Activated CD4-positive, alpha-beta T cell treated with anti-CD3 and anti-CD28 coated beads, Interleukin-2, Interleukin-4, amounts not matched to agents 100 ng/mL and 50 ng/mL, durations not matched to agents 16 hours and 8 hours (primary cell): ENCODE data around the gene NTNG1.

Source experiments
- DNase-seq: peaks from one replicate; pipeline ENCODE4 v3.0.0-alpha.2; 2020; ENCODE audit warnings: low spot score

Gene NTNG1

DNA sequence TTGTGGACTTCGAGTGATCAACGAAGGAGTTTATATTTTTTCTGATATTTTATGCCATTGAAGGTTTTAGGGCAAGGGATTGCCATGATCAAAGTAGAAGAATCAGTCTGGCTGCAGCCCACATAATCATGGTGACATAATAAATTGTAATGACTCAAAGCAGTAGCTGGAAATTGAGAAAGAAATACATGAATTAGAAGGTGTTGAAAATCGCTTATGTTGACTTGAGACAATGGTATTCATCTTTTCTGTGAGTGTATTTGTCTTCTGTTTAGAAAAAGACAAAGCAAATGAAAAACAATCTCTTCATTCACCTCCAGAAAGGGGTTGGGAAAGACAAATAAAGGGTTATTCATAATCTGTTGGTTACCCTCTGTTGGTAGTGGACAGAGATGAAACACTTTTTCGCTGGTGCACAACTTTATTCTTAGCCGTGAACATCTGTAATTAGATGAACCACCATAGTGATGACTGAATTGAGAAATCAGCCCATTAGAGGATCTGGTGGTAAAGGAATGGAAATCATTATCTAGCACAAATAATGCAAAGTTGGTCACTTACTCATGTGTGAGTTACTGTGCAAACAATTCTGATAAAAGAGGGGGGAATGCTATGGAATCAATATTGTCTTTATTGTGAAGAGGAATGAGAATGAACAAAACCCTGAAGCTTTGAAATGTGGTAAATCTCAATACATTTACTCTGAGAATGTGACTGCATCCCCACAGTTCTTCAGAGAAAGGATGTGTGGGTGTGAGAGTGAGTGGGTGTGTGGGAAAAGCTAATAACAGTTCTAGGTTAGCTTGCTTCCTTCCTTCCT, 121.8 kb downstream of the NTNG1 start:
- no peak for DNase-seq

DNA sequence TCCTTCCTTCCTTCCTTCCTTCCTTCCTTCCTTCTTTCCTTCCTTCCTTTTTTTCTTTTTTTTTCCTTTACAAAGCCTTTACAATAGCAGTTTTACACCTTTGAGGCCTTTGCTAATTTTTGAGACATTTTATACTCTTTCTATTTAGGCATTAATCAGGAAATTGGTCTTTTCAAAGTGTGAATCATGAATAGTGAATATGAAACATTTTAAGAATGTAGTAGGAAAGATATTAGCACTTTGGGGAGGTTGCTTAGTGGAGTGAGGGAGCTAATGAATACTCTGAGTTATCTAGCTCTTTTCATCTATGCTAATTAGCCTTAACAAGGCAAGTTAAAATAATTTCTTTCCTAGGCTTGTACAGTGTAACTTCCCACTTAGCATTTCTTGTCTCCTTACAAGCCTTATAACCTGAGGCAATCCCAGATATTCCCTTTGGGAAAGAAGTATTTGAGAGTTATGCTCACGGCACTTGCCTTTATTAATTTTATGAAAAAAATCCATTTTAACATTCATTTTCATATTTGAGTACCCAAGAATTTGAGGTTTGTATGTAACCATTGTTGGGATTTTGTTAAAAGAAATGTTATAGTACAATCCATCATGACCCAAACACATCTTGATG, 122.6 kb downstream of the NTNG1 start:
- no peak for DNase-seq

DNA sequence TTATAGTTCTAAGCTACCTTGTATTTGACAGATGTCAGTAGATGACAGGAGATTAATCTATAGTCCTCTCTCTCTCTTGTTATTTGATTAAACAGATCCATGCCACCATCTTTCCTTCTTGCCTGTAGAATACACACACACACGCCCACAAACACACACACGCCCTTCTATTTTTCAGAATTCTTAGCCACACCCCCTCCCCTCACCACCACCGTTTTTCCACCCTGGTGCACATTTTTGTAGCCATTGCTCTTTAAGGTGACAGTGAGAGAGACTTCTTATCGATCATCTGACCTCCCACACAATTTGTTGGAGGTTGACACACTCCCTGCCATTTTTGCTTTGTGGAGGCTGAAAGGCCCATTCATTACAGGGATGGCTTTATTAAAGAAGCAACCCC, 123.2 kb downstream of the NTNG1 start:
- no peak for DNase-seq

DNA sequence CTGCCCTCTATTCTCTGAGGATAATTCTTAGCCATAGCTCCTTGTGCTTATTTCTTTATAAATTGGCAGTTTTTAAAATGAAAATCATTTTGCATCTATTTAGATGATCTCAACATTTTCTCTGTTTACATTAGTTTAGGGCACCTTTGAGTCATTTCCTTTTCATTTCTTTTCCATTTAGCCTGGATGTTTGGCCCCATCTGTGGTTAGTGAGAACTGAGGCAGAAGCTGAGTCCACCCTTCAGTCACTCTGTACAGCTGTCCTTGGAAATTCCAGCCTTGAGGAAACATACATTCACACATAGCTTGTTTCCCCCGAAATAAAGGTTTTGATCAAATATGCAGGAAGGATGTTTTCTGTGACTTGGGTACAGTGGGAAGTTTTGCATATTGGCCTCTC, 123.7 kb downstream of the NTNG1 start:
- DNase-seq, result no peak

DNA sequence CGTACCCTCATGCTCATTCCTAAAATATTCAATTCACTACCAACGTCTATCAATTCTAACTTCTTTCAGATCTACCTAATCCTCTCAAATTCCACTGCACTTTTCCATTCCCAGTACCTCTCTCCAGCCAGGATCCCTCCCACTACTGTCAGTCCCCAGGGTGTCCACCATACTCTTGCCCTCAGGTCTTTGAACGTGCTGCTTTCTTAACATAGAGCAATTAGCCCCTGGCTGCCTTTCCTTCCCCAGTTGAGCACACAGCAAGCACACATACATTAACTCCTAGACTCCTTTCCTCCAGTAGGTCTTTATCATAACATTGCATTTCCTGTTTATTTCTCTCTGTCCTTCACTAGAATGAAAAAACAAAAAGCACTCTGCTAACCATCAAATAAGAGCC, 126.7 kb downstream of the NTNG1 start:
- DNase-seq, result no peak

DNA sequence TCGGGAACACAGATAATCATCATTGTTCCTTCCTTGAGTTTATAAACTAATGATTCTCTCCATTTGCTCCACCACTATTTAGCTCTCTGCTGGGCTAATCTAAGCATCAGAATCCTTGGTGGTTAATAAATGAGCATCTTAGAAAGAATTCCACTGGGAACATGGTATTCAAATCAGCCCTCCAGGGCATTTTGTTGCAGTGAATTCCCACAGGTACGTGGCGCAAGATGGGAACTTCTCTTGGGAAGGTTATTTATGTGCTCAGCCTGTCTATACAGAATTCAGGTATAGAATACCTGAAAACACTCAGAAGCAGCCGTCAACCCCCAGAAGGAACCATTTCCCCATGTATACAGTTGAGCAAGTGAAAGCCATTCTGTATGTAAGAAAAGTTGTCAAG, 131.5 kb downstream of the NTNG1 start:
- DNase-seq, result no peak

DNA sequence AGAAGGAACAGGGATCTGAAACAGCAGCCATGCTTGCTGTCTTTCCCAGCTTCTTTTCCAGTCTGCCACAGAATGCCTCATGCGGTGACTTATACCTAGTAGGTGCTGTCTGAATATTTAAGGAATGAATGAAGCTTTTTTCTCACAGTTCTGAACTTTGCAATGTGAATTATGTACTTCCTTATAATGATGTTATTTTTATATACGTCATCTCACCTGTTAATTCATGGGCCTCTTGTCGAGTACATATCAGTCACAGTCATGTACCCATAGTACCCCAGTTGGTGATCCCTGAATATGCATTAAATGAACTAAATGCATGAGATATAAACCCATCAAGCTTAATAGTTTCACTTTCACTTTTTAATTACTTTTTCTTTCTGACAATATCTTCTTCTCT, 132.7 kb downstream of the NTNG1 start:
- no peak for DNase-seq

DNA sequence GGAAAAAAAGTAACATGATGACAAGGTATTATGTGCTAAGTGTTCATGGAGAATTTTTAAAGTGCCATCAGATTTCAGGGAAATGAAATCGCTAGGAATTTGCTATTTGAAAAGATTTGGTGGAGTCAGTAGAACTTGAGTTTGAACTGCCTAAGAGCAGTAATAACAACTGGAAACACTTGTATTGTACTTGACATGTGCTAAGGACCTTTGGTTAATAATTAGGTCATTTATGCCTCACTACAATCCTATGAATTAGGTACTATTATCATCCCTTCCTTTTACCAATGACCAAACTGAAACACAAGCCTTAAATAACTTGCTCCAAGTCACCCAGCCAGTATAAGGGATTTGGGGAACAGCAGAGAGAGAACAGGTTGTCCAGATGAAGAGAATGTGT, 133.4 kb downstream of the NTNG1 start:
- DNase-seq, result no peak

DNA sequence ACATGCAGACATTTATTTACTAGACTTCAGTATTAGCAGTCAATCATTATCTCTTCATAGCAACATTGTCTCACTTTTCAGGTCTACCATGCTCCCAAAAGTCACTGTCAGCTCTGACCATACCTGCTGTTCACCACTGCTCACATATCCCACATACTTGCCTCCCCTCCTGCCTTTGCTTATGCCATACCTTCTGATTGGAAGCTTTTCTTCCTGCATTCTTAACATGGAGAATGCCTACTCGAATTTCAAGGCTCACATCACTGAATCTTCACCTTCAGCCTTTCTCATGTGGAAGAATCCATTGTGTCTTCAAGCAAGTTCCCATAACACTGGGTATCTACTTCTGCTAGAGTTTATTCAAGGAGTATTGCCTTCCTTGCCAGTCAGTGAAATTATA, 135.4 kb downstream of the NTNG1 start:
- DNase-seq, result no peak

DNA sequence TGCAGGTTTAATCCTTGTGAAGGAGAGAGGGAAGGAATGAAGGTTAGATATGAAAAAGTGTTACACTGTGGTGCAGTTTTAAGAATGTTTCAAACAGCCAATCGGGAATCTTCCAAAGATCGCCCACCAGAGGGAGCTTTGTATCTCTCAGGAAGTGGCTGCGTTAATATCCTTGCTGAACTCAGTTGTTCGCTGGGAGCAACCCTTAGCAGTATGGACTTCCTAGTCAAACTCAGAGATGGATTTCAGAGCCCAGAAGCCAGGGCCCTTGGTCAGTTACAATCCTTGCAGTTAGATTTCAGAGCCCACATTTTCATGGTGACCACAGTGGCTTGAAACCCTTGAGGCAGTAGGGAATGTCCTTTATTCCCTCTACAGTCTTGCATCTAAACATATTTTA, 136.2 kb downstream of the NTNG1 start:
- DNase-seq, result no peak

DNA sequence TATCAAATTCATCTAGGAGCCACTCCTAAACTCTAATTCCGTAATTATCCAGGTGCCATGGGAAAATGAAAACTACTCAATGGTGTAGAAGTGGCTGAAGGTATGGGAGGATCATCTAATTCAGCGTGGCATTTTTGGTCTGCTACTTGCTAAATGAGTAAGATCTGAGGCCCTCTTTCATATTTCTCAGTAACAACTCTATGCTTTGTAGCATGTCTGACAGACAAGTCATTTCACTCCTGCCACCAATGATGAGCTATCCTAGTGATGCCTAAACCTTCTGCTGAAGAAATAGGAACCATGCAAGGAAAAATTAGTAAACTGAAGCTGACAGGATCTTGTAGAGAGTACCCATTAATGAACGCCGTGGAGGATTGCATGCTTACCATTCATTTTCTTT, 145.3 kb downstream of the NTNG1 start:
- no peak for DNase-seq

DNA sequence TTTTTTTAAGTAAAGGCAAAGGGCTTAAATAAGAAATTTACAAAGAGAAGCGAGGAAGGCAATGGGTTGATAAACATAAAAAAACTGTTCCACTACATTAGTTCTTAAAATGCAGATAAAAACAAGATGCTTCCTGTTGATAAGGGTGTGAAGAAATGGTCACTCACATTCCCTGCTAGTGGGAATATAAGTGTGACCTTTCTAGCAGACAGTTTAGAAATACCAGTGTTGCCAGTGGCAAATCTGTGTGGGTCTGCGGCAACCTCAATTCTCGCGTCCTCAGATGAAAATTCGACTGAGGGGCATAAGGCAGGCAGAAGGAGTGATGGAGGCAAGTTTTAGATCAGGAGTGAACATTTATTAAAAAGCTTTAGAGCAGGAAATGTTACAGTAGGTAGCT, 151.1 kb downstream of the NTNG1 start:
- no peak for DNase-seq

DNA sequence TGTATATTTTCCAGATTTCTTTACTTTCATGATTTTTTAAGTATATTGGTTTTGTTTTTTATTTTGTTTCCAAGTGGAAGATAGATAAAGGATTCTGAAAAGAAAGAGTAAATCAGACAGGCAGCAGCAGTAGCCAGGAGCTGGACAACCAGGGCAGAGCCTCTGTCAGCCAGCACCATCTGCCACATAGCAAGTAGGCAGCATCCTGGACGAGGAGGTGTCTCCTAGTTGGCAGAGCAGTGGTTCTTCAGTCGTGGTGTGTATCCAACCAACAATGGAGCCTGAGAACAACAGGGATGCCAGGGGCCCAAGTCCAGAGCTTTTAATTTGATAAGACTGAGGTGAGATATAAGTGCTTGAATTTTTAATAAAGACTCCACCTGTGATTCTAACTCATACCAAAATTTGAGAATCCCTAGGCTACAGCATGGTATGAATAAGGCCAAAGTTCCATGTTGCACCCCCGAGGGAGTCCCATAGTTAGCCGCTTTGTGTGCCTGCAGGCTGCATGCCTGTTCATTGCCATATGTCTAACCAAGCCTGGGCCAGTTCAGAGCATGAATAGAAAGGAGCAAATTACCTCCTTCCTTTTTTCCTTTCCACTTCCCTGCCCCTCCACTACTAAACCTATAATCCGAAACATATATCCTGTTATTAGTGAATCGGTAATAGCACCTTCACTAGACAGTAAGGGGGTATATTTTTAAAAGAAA, 153.2 kb downstream of the NTNG1 start:
- DNase-seq, result no peak

DNA sequence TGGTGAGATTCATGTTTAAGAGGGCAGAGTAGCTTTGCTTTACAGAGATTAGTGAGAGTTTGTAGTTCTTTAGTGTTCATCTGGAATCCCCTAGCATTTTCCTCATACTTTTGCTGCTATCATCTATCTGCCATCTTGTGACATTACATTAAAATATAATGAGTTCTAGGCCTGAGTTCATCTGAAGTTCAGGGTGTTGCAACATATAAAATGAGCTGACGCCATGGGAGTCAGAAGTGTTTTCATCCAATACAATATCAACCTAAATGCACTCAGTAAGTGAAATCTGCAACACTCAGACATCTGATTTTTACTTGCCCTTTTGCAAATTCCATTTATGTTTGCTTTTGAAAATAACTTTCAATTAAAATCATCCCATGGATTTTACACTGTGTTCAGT, 153.8 kb downstream of the NTNG1 start:
- no peak for DNase-seq

DNA sequence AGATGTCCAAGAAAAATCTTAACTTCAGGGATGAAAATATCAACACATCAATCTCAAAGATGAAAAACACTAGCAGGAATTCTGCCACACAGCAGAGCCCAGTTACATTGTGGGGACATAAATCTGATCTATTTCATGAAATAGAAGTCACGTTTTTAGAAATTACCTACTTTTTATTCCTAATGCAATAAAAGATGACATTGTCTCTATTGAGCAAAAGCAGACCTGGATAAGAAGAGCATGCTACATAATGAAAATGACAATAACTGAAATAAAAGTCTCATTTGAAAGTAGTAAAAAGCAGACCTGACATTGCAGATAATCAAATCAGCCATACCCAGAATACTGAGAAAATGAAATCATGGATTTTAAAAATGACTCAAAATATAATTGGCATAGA, 156.8 kb downstream of the NTNG1 start:
- no peak for DNase-seq

DNA sequence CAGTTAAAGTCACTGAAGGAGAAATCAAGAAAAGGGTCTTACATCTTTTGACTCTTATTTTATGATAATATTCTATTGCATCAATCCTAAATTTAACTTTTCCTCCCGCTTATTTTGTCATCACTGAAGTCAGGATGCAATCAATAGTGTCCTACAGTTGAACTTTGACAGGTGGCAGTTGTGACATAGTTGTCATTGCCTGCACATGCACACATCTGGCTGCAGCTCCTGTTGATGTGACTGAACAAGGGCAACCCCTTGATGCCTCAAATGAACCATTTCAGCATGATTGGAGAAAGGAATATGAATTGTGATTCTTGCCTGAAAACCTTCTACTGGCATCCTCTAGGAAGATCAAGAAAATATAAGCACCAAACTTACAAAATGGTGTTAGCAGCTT, 157.7 kb downstream of the NTNG1 start:
- DNase-seq, result no peak

DNA sequence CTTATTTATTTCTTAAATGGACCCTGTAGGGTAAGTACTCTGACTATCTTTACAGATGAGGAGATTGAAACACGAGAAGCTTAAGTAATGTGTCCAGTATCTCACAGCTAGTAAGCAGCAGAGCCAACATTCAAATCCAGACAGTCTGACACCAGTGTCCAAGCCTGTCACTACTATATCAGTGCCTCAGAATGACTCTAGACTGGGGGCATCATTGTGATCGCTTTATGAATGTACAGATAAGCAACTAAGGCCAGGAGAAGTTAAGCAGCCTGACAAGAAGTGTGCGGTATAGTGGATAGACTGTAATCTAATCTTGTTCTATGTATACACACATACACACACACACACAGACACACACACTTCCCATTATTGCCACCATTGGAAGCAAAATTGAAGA, 158.7 kb downstream of the NTNG1 start:
- no peak for DNase-seq

DNA sequence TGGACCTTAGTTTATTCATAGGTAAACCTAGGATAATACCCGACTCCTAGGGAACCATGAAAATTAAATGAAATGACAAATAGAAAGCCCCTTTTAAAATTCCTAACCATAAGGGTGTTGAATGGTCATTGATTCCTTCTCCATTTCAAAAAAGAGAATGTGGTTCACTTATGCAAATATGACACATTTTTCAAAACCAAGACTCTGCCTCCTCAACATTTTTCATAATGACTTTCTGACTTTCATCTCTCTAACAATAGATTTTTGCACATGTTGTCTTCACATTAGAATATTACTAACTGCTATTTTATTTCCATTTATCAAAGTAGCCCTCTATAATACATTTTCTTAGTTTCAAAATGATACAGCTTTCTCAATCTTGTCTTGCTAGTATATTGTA, 169.1 kb downstream of the NTNG1 start:
- no peak for DNase-seq

DNA sequence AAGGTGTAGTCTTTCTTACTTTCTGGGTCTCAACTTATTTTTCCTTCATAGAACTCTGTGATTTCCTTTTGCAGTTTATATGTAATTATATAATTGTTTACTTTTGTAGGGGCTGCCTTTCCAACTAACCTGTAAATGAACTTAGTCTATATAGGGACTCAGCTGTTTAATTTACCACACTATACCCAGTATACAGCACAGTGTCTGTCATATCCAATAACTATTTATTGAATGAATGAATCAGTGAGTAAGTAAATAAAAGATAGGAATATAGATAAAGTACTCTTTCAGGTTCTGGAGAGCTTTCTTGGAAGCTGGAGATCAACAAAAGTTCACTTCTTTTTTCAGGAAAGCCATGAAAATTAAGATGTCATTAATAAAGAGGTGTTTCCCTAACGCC, 174.8 kb downstream of the NTNG1 start:
- DNase-seq, result no peak

DNA sequence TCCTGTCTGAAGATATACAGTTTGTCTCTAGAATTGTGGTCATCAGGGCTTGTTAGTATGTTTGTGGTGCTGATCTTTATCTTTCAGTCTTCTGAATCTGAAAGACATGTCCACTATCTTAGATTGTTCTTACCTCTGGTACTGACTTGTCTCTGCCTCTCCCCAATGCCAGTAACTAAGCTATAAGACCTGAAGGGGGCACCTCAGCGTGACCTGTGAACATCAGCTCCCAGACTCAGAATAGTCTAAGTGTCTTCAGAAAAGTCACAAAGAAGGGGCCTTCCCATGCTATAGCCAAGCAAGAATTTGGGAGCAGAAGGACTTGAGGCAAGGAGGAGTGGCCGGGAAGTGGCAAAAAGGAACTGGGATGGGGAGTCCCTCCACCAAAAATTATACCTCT, 178.1 kb downstream of the NTNG1 start:
- DNase-seq, result no peak

DNA sequence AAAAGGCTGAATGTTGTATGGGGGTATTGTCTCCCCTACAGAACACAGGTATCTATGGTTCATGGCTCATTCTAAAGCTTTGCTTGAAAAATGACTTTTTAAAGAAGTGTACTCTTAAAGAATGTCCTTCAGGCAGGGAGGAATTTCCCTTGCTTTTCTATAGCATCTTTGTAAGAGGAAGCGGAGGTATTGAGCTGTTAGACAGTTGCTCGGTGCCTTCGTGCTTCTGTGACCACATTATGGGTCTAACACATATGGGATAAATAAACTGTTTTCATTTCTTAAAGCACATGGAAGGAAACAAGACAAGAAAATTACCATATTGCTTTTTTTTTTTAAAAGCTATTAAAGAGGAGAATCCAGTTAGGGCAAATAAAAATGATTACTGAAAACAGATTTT, 182.9 kb downstream of the NTNG1 start:
- DNase-seq, result no peak

DNA sequence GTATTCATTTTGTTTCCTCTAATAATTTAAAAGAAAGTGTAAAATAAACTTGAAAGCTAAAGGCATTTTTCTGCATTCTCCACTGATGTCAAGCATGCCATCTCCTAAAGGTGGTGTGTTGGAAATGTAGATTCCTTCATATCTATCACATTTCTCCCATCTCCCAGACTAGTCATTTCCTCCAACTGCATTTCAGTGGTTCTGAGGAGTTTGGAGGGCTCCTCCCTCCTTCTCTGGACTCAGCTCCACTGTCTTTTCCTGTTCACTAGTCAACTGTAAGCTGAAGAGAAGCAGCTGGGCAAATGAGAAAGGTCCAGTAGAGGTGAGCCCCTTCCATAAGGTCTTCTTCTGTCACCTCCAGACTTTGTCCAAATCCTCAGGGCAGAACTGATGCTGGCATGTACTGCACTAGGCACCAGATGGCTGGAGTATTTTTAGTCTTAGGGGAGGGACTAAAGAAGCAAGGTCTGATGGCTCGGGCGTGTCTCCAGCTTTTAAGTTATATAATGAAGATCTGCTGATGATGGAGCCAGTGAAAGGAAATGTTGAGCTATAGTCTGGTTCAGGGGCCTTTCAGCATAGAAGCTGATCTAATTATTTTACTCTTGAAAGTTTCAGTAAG, 186.1 kb downstream of the NTNG1 start:
- no peak for DNase-seq

DNA sequence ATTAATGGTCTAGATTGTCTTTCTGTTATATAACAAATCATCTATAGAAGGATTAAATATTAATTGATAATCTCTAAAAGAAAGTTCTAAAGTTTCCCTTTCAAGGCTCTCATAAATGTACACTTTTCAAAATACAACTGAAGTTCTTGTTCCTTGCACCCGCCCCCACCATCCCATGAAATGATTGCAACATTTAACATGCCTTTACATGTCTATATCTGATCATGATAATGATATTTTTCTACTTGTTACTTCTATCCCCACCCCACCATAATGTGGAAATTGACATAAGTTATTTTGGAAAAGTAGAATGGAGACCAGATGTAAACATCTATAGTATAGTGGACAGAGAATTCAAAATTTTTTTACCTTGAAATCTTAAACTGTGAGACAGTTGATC, 186.6 kb downstream of the NTNG1 start:
- no peak for DNase-seq
